ENCODE data around the gene IL17RC. TPM values are rescaled to one million over a fixed set of nuclear protein-coding genes. Genes with fewer than 3 reads are reported as not detected.
"Not testable (repeated sequence)": the region's sequence is repeated elsewhere in the genome, so short reads cannot be mapped to it uniquely, and the experiment has no call there.

IL17RC gene, protein sequence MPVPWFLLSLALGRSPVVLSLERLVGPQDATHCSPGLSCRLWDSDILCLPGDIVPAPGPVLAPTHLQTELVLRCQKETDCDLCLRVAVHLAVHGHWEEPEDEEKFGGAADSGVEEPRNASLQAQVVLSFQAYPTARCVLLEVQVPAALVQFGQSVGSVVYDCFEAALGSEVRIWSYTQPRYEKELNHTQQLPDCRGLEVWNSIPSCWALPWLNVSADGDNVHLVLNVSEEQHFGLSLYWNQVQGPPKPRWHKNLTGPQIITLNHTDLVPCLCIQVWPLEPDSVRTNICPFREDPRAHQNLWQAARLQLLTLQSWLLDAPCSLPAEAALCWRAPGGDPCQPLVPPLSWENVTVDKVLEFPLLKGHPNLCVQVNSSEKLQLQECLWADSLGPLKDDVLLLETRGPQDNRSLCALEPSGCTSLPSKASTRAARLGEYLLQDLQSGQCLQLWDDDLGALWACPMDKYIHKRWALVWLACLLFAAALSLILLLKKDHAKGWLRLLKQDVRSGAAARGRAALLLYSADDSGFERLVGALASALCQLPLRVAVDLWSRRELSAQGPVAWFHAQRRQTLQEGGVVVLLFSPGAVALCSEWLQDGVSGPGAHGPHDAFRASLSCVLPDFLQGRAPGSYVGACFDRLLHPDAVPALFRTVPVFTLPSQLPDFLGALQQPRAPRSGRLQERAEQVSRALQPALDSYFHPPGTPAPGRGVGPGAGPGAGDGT
- total RNA-seq = 82.5 TPM

DNA sequence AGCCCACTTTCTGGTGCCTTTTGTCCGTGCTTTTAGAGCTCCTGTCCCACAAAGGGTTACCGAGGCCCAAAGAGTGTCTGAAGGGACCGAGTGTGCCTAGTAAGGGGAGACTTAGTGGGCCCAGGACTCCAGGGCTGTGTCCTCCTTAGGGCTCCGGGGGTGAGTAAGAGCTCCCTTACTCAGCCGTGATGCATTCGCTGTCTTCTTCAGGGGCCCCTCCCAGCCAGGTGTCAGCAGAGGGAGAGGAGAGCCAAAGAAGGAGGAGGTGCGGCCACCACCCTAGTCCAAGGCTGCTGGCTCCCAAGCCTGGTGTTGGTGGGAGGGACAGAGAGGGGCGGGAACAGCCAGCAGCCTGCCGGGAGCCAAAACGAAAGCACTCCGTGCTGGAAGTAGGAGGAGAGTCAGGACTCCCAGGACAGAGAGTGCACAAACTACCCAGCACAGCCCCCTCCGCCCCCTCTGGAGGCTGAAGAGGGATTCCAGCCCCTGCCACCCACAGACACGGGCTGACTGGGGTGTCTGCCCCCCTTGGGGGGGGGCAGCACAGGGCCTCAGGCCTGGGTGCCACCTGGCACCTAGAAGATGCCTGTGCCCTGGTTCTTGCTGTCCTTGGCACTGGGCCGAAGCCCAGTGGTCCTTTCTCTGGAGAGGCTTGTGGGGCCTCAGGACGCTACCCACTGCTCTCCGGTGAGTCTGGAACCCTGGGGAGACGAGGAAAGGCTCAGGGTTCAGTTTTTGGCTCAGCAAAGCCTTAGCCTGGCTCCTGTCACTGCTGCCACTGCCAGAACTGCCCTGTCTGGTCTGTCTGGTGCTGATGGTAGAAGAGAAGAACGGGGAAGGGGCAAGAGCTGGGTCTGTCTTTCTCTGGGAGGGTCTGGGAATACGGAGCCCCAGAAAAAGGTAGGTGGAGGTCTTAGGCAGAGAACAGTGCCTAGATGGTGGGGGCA is at the start of gene IL17RC:
Gene IL17RC, plus strand, starts transcription at position 365 of the 947 bp plus-strand sequence. Its CDS starts 218 bp downstream, at position 583.
- H3K4me3 ChIP-seq = peak within 1 kb of the TSS; percentile 62 to 89
- H3K27ac ChIP-seq = peak within 1 kb of the TSS; percentile 79 to 86
- peak; percentile 79 to 93 for DNase-seq (ENCODE audit: low spot score in 2 of 2)
- H3K4me1 ChIP-seq = peaks cover 22 to 32% of the 10 kb centered on the region in 2 donors
- intact Hi-C loops (cut with DNase I) = loop anchor here (1.0 to 10.0 kb wide), 6 partner anchors 16 to 522 kb away; partner anchors contain the start of genes ARPC4, BRPF1, CRELD1 and JAGN1
- H3K27me3 ChIP-seq = no peaks in the 10 kb centered on the region
- H3K9me3 ChIP-seq = no peaks in the 10 kb centered on the region
- TF ChIP-seq CTCF (IDR thresholded peaks at IDR 0.05) = no peak
- peaks cover 0 to 8% of the 10 kb centered on the region in 2 donors for H3K36me3 ChIP-seq

GRCh38 chr3:9867106-9867505 is 49.8 kb upstream of the IL17RC start:
- H3K4me1 ChIP-seq = peaks cover 0 to 24% of the 10 kb centered on the region in 2 donors
- DNase-seq (ENCODE audit: low spot score in 2 of 2) = no peak
- no peak overlapping the region for H3K4me3 ChIP-seq
- no peak for TF ChIP-seq CTCF (IDR thresholded peaks at IDR 0.05)
- no peaks in the 10 kb centered on the region for H3K9me3 ChIP-seq
- intact Hi-C loops (cut with DNase I) = loop anchor here (2.0 kb wide), 1 partner anchor 24 kb away; the partner anchor contains the start of gene JAGN1
- H3K27ac ChIP-seq = peak overlapping the region; percentile 60 to 73
- no peaks in the 10 kb centered on the region for H3K27me3 ChIP-seq
- no peaks in the 10 kb centered on the region for H3K36me3 ChIP-seq

- Histone ChIP-seq H3K27me3 (no peaks in the 10 kb centered on the region), H3K4me1 (peaks cover 0 to 13% of the 10 kb centered on the region in 2 donors), H3K27ac (no peak overlapping the region), H3K9me3 (no peaks in the 10 kb centered on the region), H3K36me3 (no peaks in the 10 kb centered on the region), H3K4me3 (no peak overlapping the region)
- no peak for TF ChIP-seq CTCF (IDR thresholded peaks at IDR 0.05)
- intact Hi-C loops (cut with DNase I) = no loop called here
- no peak for DNase-seq (ENCODE audit: low spot score in 2 of 2)
Observed at GRCh38 chr3:9869955-9870354, 46.9 kb upstream of the IL17RC start.

DNA sequence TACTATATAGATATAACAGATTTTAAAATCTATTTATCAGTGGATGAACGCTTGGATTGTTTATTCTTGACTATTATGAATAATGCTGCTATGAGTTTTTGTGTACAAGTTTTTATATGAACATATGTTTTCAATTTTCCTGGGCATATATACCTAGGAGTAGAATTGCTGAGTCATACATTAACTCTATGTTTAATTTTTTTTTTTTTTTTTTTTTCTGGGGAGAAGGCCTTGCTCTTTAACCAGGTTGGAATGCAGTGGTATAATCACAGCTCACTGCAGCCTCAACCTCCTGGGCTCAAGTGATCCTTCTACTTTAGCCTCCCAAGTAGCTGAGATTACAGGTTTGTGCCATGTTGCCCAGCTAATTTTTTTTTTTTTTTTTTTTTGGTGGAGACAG is 45.9 kb upstream of the IL17RC start:
- intact Hi-C loops (cut with DNase I) = no loop called here
- DNase-seq (ENCODE audit: low spot score in 2 of 2) = no peak
- no peak overlapping the region for H3K27ac ChIP-seq
- no peak for TF ChIP-seq CTCF (IDR thresholded peaks at IDR 0.05)
- H3K4me3 ChIP-seq = no peak overlapping the region
- H3K9me3 ChIP-seq = no peaks in the 10 kb centered on the region
- H3K27me3 ChIP-seq = no peaks in the 10 kb centered on the region
- H3K36me3 ChIP-seq = no peaks in the 10 kb centered on the region
- peaks cover 0 to 4% of the 10 kb centered on the region in 2 donors for H3K4me1 ChIP-seq

DNA sequence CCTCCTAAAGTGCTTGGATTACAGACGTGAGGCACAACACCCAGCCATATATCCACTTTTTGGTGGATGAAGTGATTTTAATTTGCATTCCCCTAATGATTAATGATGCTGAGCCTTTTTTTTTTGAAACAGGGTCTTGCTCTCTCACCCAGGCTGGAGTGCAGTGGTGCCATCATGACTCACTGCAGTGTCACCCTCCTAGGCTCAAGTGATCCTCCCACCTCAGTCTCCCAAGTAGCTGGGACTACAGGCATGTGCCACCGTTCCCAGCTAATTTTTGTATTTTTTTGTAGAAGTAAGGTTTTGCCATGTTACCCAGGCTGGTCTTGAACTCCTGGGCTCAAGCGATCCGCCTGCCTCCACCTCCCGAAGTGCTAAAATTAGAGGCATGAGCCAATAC is 44.8 kb upstream of the IL17RC start:
- H3K4me3 ChIP-seq; H3K36me3 ChIP-seq; DNase-seq (ENCODE audit: low spot score in 2 of 2); H3K9me3 ChIP-seq; H3K4me1 ChIP-seq; H3K27ac ChIP-seq; H3K27me3 ChIP-seq; intact Hi-C loops (cut with DNase I): not testable (repeated sequence)
